Sigmoid colon (tissue), 7 donors: Measurements from ENCODE around the gene GAREM1. TPM values are rescaled to one million over a fixed set of nuclear protein-coding genes. Genes with fewer than 3 reads are reported as not detected.

Experiments
- DNase-seq: peaks from one replicate; pipeline ENCODE4 v3.0.0-alpha.2; 2019
- H3K27ac ChIP-seq, 4 donors: fragments of 200-600 bp; sonication (generic); one replicate each; pipeline ENCODE4 v1.5.1; 2016 to 2019; ENCODE audit warnings: mild to moderate bottlenecking in 1 of 4
- H3K27me3 ChIP-seq, 3 donors: fragments of 200-600 bp; sonication (generic); one replicate each; pipeline ENCODE4 v1.5.1; 2019; ENCODE audit warnings: mild to moderate bottlenecking in 1 of 3
- H3K36me3 ChIP-seq, 4 donors: fragments of 200-600 bp; sonication (generic); one replicate each; pipeline ENCODE4 v1.5.1; 2016 to 2019
- H3K4me1 ChIP-seq, 4 donors: fragments of 200-600 bp; sonication (generic); one replicate each; pipeline ENCODE4 v1.5.1; 2017 to 2019
- H3K4me3 ChIP-seq, 4 donors: fragments of 200-600 bp; sonication (generic); one replicate each; pipeline ENCODE4 v1.5.1; 2017 to 2019; ENCODE audit warnings: mild to moderate bottlenecking in 2 of 4, moderate library complexity in 1 of 4
- H3K9me3 ChIP-seq, 4 donors: fragments of 200-600 bp in 3 of 4; sonication (generic) in 3 of 4; one replicate each; pipeline versions ENCODE4 v1.5.1 to v1.6.1; 2013 to 2019
- CTCF ChIP-seq, 4 experiments: fragments of 450-650 bp in 3 of 4; fragments of 200-600 bp in 1 of 4; IDR thresholded peaks; one replicate each; pipeline ENCODE4 v1.5.1; 2016 to 2019; ENCODE audit warnings: antibody characterized with exemption in 4 of 4, mild to moderate bottlenecking in 3 of 4, moderate library complexity in 2 of 4
- EP300 ChIP-seq, 4 donors: sonication (generic); formaldehyde crosslinking; IDR thresholded peaks; one replicate each; pipeline ENCODE4 v1.6.1; 2017; ENCODE audit warnings: antibody characterized with exemption in 4 of 4
- POLR2A ChIP-seq, 2 donors: fragments of 450-650 bp; IDR thresholded peaks; one replicate each; pipeline ENCODE4 v1.6.1; 2016; ENCODE audit warnings: antibody characterized with exemption in 2 of 2, mild to moderate bottlenecking in 2 of 2, moderate library complexity in 2 of 2
- POLR2AphosphoS5 ChIP-seq, 4 donors: sonication (generic); formaldehyde crosslinking; IDR thresholded peaks; one replicate each; pipeline ENCODE4 v1.6.1; 2017; ENCODE audit warnings: antibody characterized with exemption in 4 of 4
- WGBS, 2 donors: extraction: QIAGEN DNeasy Blood & Tissue Kit; methylation state at CpG; one replicate each; pipeline ENCODE4 v1.1.7; 2013; 5-methylcytosine and 5-hydroxymethylcytosine counted together
- intact Hi-C: fragments of 100-400 bp; cut with DNase I; formaldehyde crosslinking; loops from one replicate; pipeline ENCODE4 v1.15.1; 2023
- polyA plus RNA-seq, 3 donors: library from polyadenylated mRNA; stranded (reverse); fragments of 200-250 nt; gene quantifications; one replicate each; pipeline ENCODE4 v1.2.3, GENCODE V29; 2013
- total RNA-seq, 4 donors: library from RNA; depleted of rRNA; stranded (reverse); fragments of >200 nt; gene quantifications; one replicate each; pipeline ENCODE4 v1.1.0, GENCODE V29; 2016
- donor health status: healthy with polysubstance abuse.
- donor health status: Bipolar disorder and iron deficiency.
- donor health status: healthy.

Gene GAREM1
- total and polyA plus RNA-seq, 7 donors: 4.9 to 11.8 (median 6.6) TPM

- Histone ChIP-seq H3K4me3 (no peak overlapping the region), H3K9me3 (no peaks in the 10 kb centered on the region), H3K27ac (no peak overlapping the region), H3K36me3 (peaks cover 0 to under 1% (median 0%) of the 10 kb centered on the region in 4 donors), H3K27me3 (no peaks in the 10 kb centered on the region), H3K4me1 (peaks cover 0 to 34% (median 28%) of the 10 kb centered on the region in 4 donors)
- intact Hi-C loops: loop anchor here (10.0 kb wide), 1 partner anchor 186 kb away; the partner anchor contains the start of gene RNF138
- no peak for TF ChIP-seq POLR2AphosphoS5 (IDR thresholded peaks at IDR 0.05)
- no peak for TF ChIP-seq POLR2A (IDR thresholded peaks at IDR 0.05)
- no peak for TF ChIP-seq EP300 (IDR thresholded peaks at IDR 0.05)
- TF ChIP-seq CTCF (IDR thresholded peaks at IDR 0.05): no peak
- 55 to 83% methylated on average over 4 of the region's 4 CpGs for WGBS, 2 donors
- DNase-seq: no peak
These were observed 189.8 kb downstream of the GAREM1 start for GRCh38 chr18:32280911-32281310.

- no peak overlapping the region for H3K27ac ChIP-seq
- 31 to 72% methylated on average over 4 of the region's 4 CpGs for WGBS, 2 donors
- no peaks in the 10 kb centered on the region for H3K9me3 ChIP-seq
- H3K4me1 ChIP-seq: peaks cover 0 to 34% (median 28%) of the 10 kb centered on the region in 4 donors
- intact Hi-C loops: loop anchor here (10.0 kb wide), 1 partner anchor 185 kb away; the partner anchor contains the start of gene RNF138
- H3K27me3 ChIP-seq: no peaks in the 10 kb centered on the region
- no peak for DNase-seq
- no peak for TF ChIP-seq CTCF (IDR thresholded peaks at IDR 0.05)
- TF ChIP-seq POLR2A (IDR thresholded peaks at IDR 0.05): no peak
- TF ChIP-seq POLR2AphosphoS5 (IDR thresholded peaks at IDR 0.05): no peak
- TF ChIP-seq EP300 (IDR thresholded peaks at IDR 0.05): no peak
- no peak overlapping the region for H3K4me3 ChIP-seq
- H3K36me3 ChIP-seq: no peaks in the 10 kb centered on the region
These were observed 190.4 kb downstream of the GAREM1 start for GRCh38 chr18:32280188-32280783.

GRCh38 chr18:32278177-32278799 is 192.4 kb downstream of the GAREM1 start:
- DNase-seq: no peak
- intact Hi-C loops: loop anchor here (5.0 kb wide), 1 partner anchor 121 kb away; no protein-coding TSS in a partner anchor
- no peak overlapping the region for H3K4me3 ChIP-seq
- H3K36me3 ChIP-seq: no peaks in the 10 kb centered on the region
- 16 to 60% methylated on average over 4 of the region's 4 CpGs for WGBS, 2 donors
- peaks cover 0 to 25% (median 20%) of the 10 kb centered on the region in 4 donors for H3K4me1 ChIP-seq
- no peaks in the 10 kb centered on the region for H3K9me3 ChIP-seq
- TF ChIP-seq POLR2AphosphoS5 (IDR thresholded peaks at IDR 0.05) (no peak), CTCF (IDR thresholded peaks at IDR 0.05) (no peak), POLR2A (IDR thresholded peaks at IDR 0.05) (no peak), EP300 (IDR thresholded peaks at IDR 0.05) (no peak)
- H3K27me3 ChIP-seq: no peaks in the 10 kb centered on the region
- no peak overlapping the region for H3K27ac ChIP-seq

GRCh38 chr18:32277549-32277948 is 193.1 kb downstream of the GAREM1 start:
- no peak overlapping the region for H3K4me3 ChIP-seq
- H3K4me1 ChIP-seq: peaks cover 0 to 18% (median 13%) of the 10 kb centered on the region in 4 donors
- H3K36me3 ChIP-seq: no peaks in the 10 kb centered on the region
- 16 to 57% methylated on average over 2 of the region's 2 CpGs for WGBS, 2 donors
- no peak for DNase-seq
- no peaks in the 10 kb centered on the region for H3K9me3 ChIP-seq
- no peak for TF ChIP-seq CTCF (IDR thresholded peaks at IDR 0.05)
- no peaks in the 10 kb centered on the region for H3K27me3 ChIP-seq
- intact Hi-C loops: loop anchor here (5.0 kb wide), 1 partner anchor 120 kb away; no protein-coding TSS in a partner anchor
- no peak overlapping the region for H3K27ac ChIP-seq
